Nephron progenitor cell (in vitro differentiated cells): Measurements from ENCODE around the gene SMIM43.

Experiments used
- DNase-seq: peaks from one replicate; pipeline ENCODE4 v3.0.0; 2021
- H3K27ac Mint-ChIP-seq: 2 replicates; pipeline ENCODE4 v1.8.0; 2021; ENCODE audit warnings: mild to moderate bottlenecking, moderate library complexity, mixed read lengths
- H3K27me3 Mint-ChIP-seq: 2 replicates; pipeline ENCODE4 v1.8.0; 2021; ENCODE audit warnings: mild to moderate bottlenecking, low read depth, mixed read lengths; ENCODE audit not compliant: poor library complexity
- H3K36me3 Mint-ChIP-seq: 2 replicates; pipeline ENCODE4 v1.8.0; 2021; ENCODE audit warnings: low read depth, mixed read lengths
- H3K4me1 Mint-ChIP-seq: 2 replicates; pipeline ENCODE4 v1.8.0; 2021; ENCODE audit warnings: mixed read lengths
- H3K4me3 Mint-ChIP-seq: 2 replicates; pipeline ENCODE4 v1.8.0; 2021; ENCODE audit warnings: mild to moderate bottlenecking, moderate library complexity, mixed read lengths
- H3K9me3 Mint-ChIP-seq: 2 replicates; pipeline ENCODE4 v1.8.0; 2021; ENCODE audit warnings: mild to moderate bottlenecking, moderate library complexity, mixed read lengths
- TF ChIP-seq, protein P1 (sequence below): fragments of 200-600 bp; sonication (generic); IDR thresholded peaks from 2 replicates; pipeline ENCODE4 v1.5.0; 2021; ENCODE audit warnings: antibody characterized with exemption

The SMIM43 gene

DNA sequence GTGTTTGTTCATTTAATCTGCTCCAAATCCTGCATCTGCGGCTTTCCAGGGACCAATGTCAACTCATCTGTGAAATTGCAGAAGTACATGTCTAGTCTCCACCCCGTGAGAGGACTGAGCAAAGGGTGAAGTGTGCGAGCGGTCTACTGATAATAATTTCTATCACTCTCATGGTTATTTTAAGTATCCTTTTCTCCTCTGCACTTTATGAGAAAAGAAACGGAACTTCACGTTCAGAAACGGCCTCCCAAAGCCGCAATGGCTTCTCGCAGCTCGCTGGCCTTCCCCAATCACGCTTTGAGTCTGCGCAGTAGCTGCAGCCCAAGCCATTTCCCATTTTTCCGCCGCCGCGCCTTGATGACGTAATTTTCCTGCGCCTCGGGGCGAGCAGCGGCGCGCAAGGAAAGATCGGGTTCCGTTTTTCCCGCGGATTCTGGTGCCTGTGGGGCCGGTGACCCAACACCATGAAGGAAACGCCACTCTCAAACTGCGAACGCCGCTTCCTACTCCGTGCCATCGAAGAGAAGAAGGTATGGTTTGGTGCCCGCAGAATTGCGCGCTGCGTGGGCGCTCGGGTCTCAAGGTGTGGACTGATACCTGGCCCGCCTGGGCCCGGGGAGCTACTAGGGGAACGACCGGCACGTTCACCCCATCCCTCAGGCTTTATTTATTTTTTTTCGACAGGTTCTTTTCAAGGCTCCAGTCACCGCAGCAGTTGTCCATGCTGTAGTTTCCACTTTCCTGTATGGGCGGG lies 36.2 kb upstream of the SMIM43 start, which contains the start of gene EXOSC9:
TSS of gene EXOSC9 (plus strand) at position 363 of the 754 bp plus-strand sequence. CDS start at position 465, 102 bp downstream.
- Mint-ChIP-seq H3K27ac (peak within 1 kb of the TSS; percentile 99), H3K27me3 (peaks cover 14% of the 10 kb centered on the region), H3K9me3 (no peaks in the 10 kb centered on the region), H3K4me1 (peaks cover 31% of the 10 kb centered on the region), H3K4me3 (peak within 1 kb of the TSS; percentile 88), H3K36me3 (peaks cover 26% of the 10 kb centered on the region)
- TF ChIP-seq, protein P1, sequence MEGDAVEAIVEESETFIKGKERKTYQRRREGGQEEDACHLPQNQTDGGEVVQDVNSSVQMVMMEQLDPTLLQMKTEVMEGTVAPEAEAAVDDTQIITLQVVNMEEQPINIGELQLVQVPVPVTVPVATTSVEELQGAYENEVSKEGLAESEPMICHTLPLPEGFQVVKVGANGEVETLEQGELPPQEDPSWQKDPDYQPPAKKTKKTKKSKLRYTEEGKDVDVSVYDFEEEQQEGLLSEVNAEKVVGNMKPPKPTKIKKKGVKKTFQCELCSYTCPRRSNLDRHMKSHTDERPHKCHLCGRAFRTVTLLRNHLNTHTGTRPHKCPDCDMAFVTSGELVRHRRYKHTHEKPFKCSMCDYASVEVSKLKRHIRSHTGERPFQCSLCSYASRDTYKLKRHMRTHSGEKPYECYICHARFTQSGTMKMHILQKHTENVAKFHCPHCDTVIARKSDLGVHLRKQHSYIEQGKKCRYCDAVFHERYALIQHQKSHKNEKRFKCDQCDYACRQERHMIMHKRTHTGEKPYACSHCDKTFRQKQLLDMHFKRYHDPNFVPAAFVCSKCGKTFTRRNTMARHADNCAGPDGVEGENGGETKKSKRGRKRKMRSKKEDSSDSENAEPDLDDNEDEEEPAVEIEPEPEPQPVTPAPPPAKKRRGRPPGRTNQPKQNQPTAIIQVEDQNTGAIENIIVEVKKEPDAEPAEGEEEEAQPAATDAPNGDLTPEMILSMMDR, result no peak
- peak; percentile 98 for DNase-seq

DNA sequence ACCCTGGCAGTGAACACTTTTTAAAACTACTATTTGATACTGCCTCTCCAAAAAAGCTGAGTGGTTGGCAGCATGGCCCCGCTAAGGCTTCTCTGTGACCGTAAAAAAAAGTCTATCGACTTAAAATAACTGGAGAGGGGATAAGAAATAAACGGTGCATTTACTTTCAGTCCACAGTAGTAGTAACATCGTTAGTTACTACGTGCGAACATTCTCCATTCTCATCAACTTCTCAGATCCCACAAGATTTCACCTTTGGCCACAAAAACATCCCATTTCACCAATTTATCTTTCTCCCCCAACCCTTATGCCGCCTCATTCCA lies 35.6 kb upstream of the SMIM43 start:
- Mint-ChIP-seq H3K27me3 (peaks cover 16% of the 10 kb centered on the region), H3K4me3 (peak overlapping the region; percentile 88), H3K27ac (peak overlapping the region; percentile 99), H3K4me1 (peaks cover 31% of the 10 kb centered on the region), H3K36me3 (peaks cover 22% of the 10 kb centered on the region), H3K9me3 (no peaks in the 10 kb centered on the region)
- TF ChIP-seq, protein P1, result no peak
- no peak for DNase-seq

- H3K36me3 Mint-ChIP-seq, result peaks cover 16% of the 10 kb centered on the region
- H3K4me1 Mint-ChIP-seq, result peaks cover 31% of the 10 kb centered on the region
- peak overlapping the region; percentile 88 for H3K4me3 Mint-ChIP-seq
- no peaks in the 10 kb centered on the region for H3K9me3 Mint-ChIP-seq
- TF ChIP-seq, protein P1, result no peak
- H3K27ac Mint-ChIP-seq, result no peak overlapping the region
- peaks cover 20% of the 10 kb centered on the region for H3K27me3 Mint-ChIP-seq
- DNase-seq, result no peak
These were observed 35.0 kb upstream of the SMIM43 start for GRCh38 chr4:121799867-121800501.

- Mint-ChIP-seq H3K27ac (no peak overlapping the region), H3K4me3 (no peak overlapping the region), H3K36me3 (peaks cover 10% of the 10 kb centered on the region)
These were observed 34.4 kb upstream of the SMIM43 start for GRCh38 chr4:121799208-121799823.

GRCh38 chr4:121796283-121796682 lies 31.3 kb upstream of the SMIM43 start:
- TF ChIP-seq, protein P1, result no peak
- no peak overlapping the region for H3K27ac Mint-ChIP-seq
- H3K4me3 Mint-ChIP-seq, result no peak overlapping the region
- DNase-seq, result no peak
- H3K27me3 Mint-ChIP-seq, result peaks cover 29% of the 10 kb centered on the region
- H3K9me3 Mint-ChIP-seq, result no peaks in the 10 kb centered on the region
- no peaks in the 10 kb centered on the region for H3K36me3 Mint-ChIP-seq
- H3K4me1 Mint-ChIP-seq, result peaks cover 14% of the 10 kb centered on the region

More at GRCh38 chr4:121799208-121799823, 34.4 kb upstream of the SMIM43 start:
- Mint-ChIP-seq H3K9me3 (no peaks in the 10 kb centered on the region), H3K27me3 (peaks cover 25% of the 10 kb centered on the region), H3K4me1 (peaks cover 31% of the 10 kb centered on the region)
- TF ChIP-seq, protein P1, result no peak
- no peak for DNase-seq
